ENCODE results near the gene PLK5.
A peak's percentile ranks its signal among the peaks of the same experiment; 100 is the strongest.
"Not testable (repeated sequence)": the region's sequence is repeated elsewhere in the genome, so short reads cannot be mapped to it uniquely, and the experiment has no call there.

Gene PLK5

DNA sequence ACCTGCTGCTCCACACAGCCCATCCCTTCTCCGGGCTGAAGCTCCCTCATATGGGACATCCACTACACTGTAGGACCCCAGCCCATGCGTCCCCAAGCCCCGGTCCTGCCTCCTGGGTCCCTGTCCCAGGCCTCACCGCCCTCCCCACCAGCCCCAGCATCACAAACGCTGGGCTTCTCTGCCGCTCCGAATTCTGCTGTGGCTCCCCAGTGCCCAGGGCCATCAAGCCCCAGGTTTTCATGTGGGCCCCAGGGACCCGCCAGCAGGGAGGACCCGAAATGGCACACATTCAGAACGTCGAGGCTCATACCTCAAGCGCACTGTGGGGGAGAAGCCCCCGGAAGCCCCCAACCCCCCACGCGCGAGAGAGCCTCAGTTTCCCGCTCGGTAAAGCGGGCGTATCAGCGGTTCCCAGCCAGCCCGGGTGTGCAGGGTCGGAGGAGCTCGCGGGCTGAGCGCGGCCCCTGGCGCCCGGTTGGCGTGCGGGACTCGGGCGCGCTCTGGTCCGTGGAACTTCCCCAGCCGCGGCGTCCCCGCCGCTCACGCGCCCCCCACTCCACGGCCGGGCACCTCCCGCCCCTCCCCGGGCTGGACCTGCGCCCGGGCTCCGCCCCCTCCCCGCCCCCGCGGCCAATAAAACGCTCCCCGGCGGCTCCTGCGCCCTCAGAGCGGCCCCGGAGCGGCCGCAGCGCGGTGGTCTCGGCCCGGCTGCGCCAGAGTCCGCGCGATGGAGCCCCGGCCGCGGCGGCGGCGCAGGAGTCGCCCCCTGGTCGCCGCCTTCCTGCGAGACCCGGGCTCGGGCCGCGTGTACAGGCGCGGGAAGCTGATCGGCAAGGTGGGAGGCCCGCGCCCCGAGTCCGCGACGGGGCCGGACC lies at the start of gene PLK5:
PLK5 (plus strand) TSS at position 666 of the 875 bp plus-strand sequence. CDS start 2,920 bp downstream, outside the sequence.
- H3K4me3 ChIP-seq (replicated peaks in 1 of 2; ENCODE audit: low read depth in 2 of 2, low read length in 2 of 2): no peak within 1 kb of the TSS
- DNase-seq (ENCODE audit: low read depth in 2 of 2): no peak
- TF ChIP-seq, protein P1, sequence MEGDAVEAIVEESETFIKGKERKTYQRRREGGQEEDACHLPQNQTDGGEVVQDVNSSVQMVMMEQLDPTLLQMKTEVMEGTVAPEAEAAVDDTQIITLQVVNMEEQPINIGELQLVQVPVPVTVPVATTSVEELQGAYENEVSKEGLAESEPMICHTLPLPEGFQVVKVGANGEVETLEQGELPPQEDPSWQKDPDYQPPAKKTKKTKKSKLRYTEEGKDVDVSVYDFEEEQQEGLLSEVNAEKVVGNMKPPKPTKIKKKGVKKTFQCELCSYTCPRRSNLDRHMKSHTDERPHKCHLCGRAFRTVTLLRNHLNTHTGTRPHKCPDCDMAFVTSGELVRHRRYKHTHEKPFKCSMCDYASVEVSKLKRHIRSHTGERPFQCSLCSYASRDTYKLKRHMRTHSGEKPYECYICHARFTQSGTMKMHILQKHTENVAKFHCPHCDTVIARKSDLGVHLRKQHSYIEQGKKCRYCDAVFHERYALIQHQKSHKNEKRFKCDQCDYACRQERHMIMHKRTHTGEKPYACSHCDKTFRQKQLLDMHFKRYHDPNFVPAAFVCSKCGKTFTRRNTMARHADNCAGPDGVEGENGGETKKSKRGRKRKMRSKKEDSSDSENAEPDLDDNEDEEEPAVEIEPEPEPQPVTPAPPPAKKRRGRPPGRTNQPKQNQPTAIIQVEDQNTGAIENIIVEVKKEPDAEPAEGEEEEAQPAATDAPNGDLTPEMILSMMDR (IDR thresholded peaks at IDR 0.05; ENCODE audit: low read depth, low read length): no peak

DNA sequence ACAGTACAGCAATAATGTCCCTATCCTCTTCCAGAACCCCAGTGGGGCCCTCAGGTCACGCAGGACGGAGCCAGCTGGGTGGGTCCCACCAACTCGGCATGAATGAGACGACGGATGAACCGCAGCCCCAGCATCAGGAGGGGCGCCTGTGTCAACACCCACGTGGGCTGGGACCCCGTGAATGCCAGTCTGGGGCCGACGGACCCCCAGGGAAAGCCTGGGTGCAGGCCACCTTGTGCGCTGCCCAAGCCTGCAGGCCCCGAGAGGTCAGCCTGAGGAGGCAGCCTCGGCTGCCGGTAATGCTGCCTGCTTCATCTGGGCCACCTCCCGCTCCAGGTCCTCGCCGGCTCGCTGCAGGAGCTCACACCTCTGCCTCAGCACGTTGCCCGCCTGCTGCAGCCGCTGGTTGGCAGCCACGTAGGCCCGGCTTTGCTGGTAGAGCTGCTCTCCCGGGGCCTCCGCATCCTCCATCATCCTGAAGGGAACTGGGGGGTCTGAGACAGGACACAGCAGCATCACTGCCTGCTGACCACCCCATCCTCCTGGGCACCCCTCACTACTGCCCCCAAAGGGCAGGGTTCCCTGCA lies 49.0 kb upstream of the PLK5 start:
- DNase-seq (ENCODE audit: low read depth in 2 of 2): no peak
- TF ChIP-seq, protein P1 (IDR thresholded peaks at IDR 0.05; ENCODE audit: low read depth, low read length): no peak
- no peak overlapping the region for H3K4me3 ChIP-seq (replicated peaks in 1 of 2; ENCODE audit: low read depth in 2 of 2, low read length in 2 of 2)

DNA sequence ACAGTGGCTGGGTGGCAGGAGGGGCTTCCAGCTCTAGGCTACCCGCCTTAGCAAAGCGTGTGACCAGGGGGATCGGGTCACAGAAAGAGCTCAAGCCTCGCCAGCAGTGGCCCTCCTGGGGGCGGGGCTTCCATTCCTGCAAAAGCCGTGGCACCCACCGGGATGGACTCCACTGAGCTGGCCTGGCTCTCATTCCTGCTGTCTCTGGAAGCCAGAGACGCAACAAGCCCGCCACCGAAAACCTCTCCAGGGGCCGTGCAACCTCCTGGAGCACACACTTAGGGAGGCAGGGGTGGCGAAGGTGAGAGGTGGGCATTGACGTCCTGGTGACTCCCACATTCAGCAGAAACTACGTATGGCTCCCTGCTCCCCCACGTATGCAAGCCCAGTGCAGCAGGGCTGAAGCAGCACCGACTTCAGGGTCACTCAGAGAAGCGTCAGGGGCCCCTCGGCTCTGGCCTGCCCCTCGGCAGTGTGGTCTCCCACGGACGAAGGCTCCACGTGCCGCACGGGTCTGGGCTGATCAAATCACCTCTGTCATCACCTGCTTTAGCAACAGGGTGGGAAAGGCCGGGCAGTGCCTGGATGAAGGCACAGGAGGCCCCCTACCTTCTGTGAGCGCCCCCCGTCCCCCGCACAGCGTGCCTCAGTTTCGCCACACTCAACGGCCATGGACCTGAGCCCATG lies 48.0 kb upstream of the PLK5 start:
- DNase-seq (ENCODE audit: low read depth in 2 of 2): no peak
- no peak overlapping the region for H3K4me3 ChIP-seq (replicated peaks in 1 of 2; ENCODE audit: low read depth in 2 of 2, low read length in 2 of 2)
- TF ChIP-seq, protein P1 (IDR thresholded peaks at IDR 0.05; ENCODE audit: low read depth, low read length): no peak

GRCh38 chr19:1477056-1477455 lies 46.8 kb upstream of the PLK5 start:
- not testable (repeated sequence) for DNase-seq (ENCODE audit: low read depth in 2 of 2); H3K4me3 ChIP-seq (replicated peaks in 1 of 2; ENCODE audit: low read depth in 2 of 2, low read length in 2 of 2)

DNA sequence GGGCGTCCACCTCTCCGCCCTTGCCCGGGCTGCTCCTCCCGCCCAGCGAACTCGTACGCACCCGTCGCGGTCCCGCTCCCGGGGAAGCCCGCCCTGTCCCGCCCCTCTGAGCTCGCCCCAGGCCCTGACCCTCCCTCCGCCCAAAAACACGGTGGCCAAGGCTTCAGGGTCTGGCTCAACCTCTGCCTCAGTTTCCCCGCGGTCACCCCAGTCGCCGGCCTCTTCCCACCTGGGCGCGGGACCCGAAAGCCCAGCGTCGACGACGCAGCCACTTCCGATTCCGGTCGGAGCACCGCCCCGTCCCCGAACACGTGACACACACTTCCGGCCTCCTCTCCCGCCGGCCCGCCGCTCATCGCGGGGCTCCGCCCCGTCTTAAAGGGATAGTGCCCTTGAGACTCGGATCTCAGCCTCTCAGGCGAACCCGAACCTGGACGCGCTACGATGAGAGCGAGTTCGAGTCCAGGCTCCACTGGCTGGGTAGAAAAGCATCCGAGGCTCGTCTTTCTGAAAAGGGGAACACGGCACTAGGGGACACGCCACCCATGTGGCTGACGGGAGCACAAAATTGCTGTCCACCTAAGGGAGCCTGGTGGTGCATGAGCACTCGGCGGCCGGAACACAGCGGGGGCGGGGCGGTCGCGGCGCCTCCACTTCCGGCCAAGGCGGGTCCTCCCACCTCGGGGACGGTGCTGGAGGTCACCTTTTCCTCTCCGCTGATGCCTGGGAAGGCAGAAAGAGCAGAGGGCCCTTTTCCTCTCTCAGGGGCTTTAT lies 44.8 kb upstream of the PLK5 start, which contains the start of gene C19orf25:
C19orf25 (minus strand) TSS at position 282 of the 774 bp plus-strand sequence. CDS start 312 bp downstream, outside the sequence.
- peak within 1 kb of the TSS; percentile 85 to 95 for H3K4me3 ChIP-seq (replicated peaks in 1 of 2; ENCODE audit: low read depth in 2 of 2, low read length in 2 of 2)
- DNase-seq (ENCODE audit: low read depth in 2 of 2): peak; percentile 94 to 95
- TF ChIP-seq, protein P1 (IDR thresholded peaks at IDR 0.05; ENCODE audit: low read depth, low read length): no peak

DNA sequence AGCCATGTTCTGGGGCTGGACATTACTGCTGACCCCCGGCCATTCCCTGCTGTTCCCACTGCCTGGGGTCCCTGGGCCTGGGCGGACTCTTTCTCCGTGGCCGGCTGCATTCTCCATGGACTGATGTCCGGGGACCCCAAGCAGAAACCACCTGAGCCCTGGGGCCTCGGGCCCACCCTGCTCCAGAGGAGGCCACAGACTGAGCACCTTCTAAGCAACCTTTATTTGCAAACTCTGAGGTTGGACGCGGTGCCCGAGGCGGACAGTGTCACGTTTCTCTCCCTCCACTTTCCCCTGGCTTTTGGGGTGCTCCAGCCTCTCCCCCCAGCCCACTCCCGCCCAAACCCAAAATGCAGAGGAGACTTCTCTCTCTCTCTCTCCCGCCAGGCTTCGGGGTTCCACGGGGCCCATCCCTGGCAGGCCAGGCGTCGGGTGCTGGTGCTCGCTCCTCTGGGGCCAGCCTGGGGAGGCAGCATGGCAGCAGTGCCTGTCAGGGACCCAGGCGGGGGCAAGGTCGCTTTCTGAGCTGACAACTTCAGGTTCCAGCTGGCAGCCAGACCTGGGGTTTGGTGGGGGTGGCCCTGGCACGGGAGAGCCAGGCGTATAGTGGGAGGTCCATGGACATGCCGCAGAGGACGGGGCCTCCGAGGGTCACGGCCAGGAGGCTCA lies 42.5 kb upstream of the PLK5 start:
- H3K4me3 ChIP-seq (replicated peaks in 1 of 2; ENCODE audit: low read depth in 2 of 2, low read length in 2 of 2): no peak overlapping the region
- DNase-seq (ENCODE audit: low read depth in 2 of 2): no peak
- TF ChIP-seq, protein P1 (IDR thresholded peaks at IDR 0.05; ENCODE audit: low read depth, low read length): no peak

Data from cardiac fibroblast (primary cell).